ENCODE results near the gene HDAC2.

GRCh38 chr6:113995634-113996033 lies 24.7 kb upstream of the HDAC2 start:
- no peak for TF ChIP-seq EZH2 (IDR thresholded peaks at IDR 0.05; ENCODE audit: borderline replicate concordance, low read length)
- TF ChIP-seq, protein P1, sequence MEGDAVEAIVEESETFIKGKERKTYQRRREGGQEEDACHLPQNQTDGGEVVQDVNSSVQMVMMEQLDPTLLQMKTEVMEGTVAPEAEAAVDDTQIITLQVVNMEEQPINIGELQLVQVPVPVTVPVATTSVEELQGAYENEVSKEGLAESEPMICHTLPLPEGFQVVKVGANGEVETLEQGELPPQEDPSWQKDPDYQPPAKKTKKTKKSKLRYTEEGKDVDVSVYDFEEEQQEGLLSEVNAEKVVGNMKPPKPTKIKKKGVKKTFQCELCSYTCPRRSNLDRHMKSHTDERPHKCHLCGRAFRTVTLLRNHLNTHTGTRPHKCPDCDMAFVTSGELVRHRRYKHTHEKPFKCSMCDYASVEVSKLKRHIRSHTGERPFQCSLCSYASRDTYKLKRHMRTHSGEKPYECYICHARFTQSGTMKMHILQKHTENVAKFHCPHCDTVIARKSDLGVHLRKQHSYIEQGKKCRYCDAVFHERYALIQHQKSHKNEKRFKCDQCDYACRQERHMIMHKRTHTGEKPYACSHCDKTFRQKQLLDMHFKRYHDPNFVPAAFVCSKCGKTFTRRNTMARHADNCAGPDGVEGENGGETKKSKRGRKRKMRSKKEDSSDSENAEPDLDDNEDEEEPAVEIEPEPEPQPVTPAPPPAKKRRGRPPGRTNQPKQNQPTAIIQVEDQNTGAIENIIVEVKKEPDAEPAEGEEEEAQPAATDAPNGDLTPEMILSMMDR (conservative IDR thresholded peaks at IDR 0.05 in 1 of 2, IDR thresholded peaks at IDR 0.05 in 1 of 2; ENCODE audit: extremely low read depth in 1 of 2, insufficient read depth in 1 of 2, low read depth in 1 of 2, low read length in 2 of 2), result no peak

All from mammary epithelial cell (primary cell).